ELF-1 (cell line): ENCODE data around the gene TMEM39A.

Experiments used
- DNase-seq: peaks from one replicate; pipeline ENCODE4 v3.0.0-alpha.2; 2016; ENCODE audit warnings: low read depth, low spot score

TMEM39A gene

GRCh38 chr3:119453822-119454221 lies 9.6 kb downstream of the TMEM39A start:
- DNase-seq = no peak

- no peak for DNase-seq
These were observed 18.8 kb downstream of the TMEM39A start for GRCh38 chr3:119444590-119444989.

DNA sequence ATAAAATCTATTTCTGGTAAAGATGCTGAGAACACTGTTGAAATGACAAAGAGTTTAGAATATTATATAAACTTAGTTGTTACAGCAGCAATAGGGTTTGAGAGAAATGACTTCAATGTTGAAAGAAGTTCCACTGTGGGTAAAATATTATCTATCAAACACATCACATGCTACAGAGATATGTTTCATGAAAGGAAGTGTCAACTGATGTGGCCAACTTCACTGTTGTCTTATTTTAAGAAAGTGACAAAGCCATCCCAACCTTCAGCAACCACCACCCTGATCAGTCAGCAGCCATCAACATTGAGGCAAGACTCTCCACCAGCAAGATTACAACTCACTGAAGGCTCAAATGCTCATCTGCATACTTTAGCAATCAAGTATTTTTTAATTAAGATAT lies 20.2 kb downstream of the TMEM39A start:
- DNase-seq = no peak

DNA sequence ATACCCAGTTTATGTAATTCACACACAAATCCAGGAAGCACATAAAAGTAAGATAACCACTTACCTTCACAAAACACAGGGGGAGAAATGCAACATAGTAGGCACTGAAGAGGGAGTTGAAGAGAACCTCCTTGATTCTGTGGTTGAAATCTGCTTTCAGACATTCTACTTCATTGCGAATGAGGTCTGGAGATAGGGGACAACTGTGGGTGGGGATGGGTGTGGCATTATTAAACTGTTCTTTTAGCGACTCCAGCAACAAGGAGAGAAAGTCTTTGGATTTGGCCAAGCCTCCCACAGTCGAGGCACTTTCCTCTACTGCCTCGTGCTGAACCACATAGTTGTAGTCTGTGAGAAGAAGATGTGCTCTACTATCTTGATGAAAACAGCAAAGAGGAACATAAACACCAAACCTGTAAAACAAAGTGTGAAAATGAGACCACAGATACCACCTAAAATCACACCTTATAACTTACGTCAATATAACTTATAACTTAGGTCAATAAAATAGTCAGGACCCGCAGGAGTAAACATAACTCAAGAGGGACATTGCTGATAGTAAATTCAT lies 25.6 kb downstream of the TMEM39A start:
- no peak for DNase-seq

DNA sequence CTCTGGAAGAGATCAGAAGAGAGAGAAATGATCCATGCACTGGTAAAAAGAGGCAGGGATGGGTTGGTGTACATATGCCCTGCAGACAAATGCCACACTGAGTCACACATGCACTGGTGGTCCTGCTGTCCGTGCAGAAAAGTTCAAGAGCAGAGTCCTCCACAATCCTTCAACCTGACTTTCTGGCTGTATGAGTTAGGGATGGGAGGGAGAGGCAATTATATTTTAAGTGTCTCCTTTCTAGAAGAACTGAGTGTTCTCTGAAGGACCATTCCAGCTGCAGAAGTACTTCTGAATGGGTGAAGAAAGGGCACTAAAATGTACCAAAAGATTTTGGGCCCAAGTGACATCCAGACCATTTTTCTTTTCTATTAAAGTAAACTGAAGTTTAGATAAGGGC lies 26.4 kb downstream of the TMEM39A start:
- no peak for DNase-seq

GRCh38 chr3:119434703-119435102 lies 28.7 kb downstream of the TMEM39A start:
- no peak for DNase-seq

- peak; percentile 29 for DNase-seq
These were observed 29.6 kb downstream of the TMEM39A start for GRCh38 chr3:119433613-119434325.

- peak; percentile 22 for DNase-seq
These were observed 34.9 kb downstream of the TMEM39A start for GRCh38 chr3:119428538-119428937.

GRCh38 chr3:119427669-119428068 lies 35.7 kb downstream of the TMEM39A start:
- no peak for DNase-seq

DNA sequence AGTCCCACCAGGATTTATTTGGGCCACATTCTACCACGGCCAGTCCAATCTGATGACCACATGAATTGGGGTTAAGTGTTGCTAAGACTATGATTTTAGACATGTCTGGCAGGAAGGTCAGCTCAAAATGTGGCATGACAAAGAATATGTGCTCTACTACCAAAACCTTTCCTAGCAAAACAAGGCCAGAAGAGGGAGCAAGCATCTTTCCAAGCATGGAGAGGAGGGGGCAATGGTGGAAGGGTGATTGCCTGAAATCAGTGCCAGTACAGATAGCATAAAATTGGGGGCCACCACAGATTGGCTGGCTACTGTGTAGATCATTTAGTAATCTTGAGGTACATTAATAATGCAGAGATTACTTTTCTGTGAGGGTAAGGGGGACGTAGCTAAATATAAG lies 43.2 kb downstream of the TMEM39A start:
- no peak for DNase-seq

DNA sequence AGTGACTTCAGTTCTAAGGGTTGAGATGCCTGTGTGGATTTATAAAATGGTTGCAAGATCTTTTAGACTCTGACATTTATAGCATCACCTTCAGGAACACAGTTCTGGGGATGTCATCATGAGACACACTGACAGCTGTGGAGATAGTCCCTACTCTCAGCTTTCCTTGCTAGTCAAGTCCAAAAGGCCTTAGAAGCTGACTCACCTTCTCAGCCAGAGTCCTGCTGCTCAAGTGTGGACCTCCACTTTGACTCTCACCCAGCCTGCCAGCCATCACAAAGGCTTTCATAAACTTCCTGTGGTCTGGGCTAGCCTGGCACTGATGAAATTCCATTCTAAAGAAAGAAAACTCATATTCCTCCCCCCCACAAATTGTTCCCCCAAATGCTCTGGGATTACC lies 44.8 kb downstream of the TMEM39A start:
- DNase-seq = no peak

DNA sequence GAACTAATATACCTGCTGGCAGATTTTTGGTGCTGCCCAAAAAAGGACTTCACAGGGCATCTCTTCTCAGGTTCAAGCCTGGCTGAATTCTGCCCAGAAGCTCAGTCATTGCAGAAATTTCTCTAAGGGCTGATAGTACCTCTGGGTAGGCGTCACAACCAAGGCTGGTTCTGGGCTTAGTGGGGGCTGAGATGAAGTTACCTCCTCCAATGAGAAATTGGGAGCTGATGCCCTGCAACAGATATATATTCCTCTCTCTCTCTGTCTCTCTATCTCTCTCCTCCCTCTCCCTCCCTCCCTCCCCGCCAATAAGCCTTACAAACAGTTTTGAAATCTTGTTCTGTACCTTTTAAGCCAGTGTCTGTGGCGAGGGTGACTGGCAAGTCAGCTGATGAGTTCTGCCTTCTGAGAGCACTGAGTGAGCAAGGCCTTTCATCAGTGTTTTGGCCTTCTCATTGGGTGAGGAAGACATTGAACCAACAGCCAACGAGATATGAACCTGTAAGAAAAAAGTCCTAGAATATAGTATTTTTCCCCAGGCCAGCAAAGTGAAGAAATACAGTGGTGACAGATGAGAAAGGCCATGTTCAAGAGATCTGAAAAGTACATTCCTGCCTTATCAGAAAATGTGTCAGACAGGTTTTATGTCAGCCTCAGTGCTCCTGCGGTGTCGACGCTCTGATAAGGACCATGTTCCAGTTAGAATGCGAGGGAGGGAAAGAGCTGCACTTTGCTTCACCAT lies 45.5 kb downstream of the TMEM39A start:
- peak; percentile 25 for DNase-seq

GRCh38 chr3:119416873-119417272 lies 46.5 kb downstream of the TMEM39A start:
- DNase-seq = no peak

GRCh38 chr3:119413603-119414280 lies 49.7 kb downstream of the TMEM39A start:
- peak; percentile 73 for DNase-seq

DNA sequence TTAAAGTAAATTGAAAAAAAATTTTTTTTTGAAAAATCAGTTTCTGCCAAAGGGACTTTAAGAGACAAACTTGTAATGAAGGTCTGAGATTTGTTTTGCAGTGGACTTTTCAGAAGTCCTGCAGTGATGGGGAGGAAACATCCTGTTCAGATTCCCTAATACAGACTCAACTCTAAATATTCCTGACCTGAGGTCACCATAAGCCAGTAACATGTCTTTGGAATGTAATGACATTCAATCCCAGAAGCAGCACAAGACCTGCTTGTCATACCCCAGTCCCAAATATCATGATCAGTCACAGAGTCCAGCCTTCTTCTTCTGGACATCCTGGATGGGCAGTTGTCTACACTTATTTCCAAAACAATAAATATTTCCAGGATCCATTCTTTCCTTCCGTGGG lies 53.6 kb downstream of the TMEM39A start:
- no peak for DNase-seq

GRCh38 chr3:119408243-119408950 lies 55.0 kb downstream of the TMEM39A start:
- no peak for DNase-seq

DNA sequence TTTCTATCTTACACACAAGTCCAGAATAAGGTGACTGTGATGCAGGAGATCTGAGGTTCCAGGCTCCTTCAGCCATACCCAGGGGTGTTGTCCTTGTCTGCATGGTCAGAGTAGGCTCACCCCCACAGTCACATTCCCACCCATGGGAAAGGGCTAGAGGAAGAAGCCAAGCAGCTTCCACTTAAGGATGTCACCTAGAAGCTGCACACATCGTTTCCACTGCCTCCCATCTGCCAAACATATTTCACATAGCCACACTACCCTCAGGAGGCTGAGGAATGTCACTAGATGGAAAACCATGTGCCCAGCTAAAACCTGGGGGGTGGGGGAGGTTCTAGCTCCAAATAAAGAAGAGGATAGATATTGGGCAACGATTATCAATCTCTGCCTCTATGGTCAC lies 58.1 kb downstream of the TMEM39A start:
- DNase-seq = no peak

GRCh38 chr3:119403201-119403600 lies 60.2 kb downstream of the TMEM39A start:
- DNase-seq = no peak

GRCh38 chr3:119402791-119403190 lies 60.6 kb downstream of the TMEM39A start:
- no peak for DNase-seq

- peak; percentile 67 for DNase-seq
These were observed 61.6 kb downstream of the TMEM39A start for GRCh38 chr3:119401503-119402440.

DNA sequence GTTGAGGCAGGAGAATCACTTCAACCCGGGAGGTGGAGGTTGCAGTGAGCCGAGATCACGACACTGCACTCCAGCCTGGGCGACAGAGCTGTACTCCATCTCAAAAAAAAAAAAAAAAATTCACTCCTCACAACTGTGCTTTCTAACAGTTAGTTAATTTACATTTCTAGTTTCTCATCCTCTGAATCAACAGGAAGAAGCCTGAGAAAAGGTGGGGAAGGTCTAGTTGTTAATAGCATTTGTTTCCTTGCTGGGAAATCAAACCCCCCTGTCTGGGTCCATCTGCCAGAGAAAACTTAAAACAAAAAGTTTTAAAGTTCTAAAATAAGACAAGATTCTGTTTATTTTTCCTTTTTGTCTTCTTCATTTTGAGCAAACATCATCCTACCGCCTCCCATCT lies 62.3 kb downstream of the TMEM39A start:
- no peak for DNase-seq
